Neural cell (in vitro differentiated cells): Measurements from ENCODE around the gene NME3.

Experiments
- CTCF ChIP-seq: fragments of 450-650 bp; IDR thresholded peaks from 2 replicates; pipeline ENCODE4 v1.5.1; 2014; ENCODE audit warnings: antibody characterized with exemption, mild to moderate bottlenecking, moderate library complexity; ENCODE audit not compliant: poor library complexity, severe bottlenecking
- EP300 ChIP-seq: fragments of 450-650 bp; conservative IDR thresholded peaks from 2 replicates; pipeline ENCODE4 v1.6.1; 2014; ENCODE audit warnings: antibody characterized with exemption, mild to moderate bottlenecking, moderate library complexity; ENCODE audit not compliant: poor library complexity, severe bottlenecking
- EZH2 ChIP-seq: fragments of 200-600, 300-800 bp; shearing (Covaris generic), sonication (generic); IDR thresholded peaks from 2 replicates; pipeline ENCODE4 v1.6.1; 2014; ENCODE audit warnings: antibody characterized with exemption, low read length, borderline replicate concordance, mild to moderate bottlenecking; ENCODE audit not compliant: insufficient read depth, poor library complexity, severe bottlenecking
- MXI1 ChIP-seq: fragments of 450-650 bp; conservative IDR thresholded peaks from 2 replicates; pipeline ENCODE4 v1.6.1; 2014; ENCODE audit warnings: antibody characterized with exemption, mild to moderate bottlenecking; ENCODE audit not compliant: poor library complexity, severe bottlenecking
- TAF1 ChIP-seq: IDR thresholded peaks from 2 replicates; pipeline ENCODE4 v1.6.1; 2012; ENCODE audit warnings: low read depth

- TF ChIP-seq CTCF (no peak), EP300 (no peak), EZH2 (no peak), TAF1 (no peak), MXI1 (no peak)
Observed at GRCh38 chr16:1788708-1789100, 17.4 kb upstream of the NME3 start.
